Astrocyte (in vitro differentiated cells and primary cell): ENCODE results near the gene EFNA5. TPM values are rescaled to one million over a fixed set of nuclear protein-coding genes. Genes with fewer than 3 reads are reported as not detected.

Source experiments
- DNase-seq: peaks from one replicate; pipeline ENCODE4 v3.0.0-alpha.2; 2010; ENCODE audit warnings: low read depth
- FAIRE-seq: peaks from 2 replicates; lab custom pipeline; 2011; peaks lifted over from hg19 to GRCh38; lab: Jason Lieb, UNC
- H2AFZ ChIP-seq: 2 replicates; pipeline ENCODE4 v1.6.0; 2012; ENCODE audit warnings: low read depth, low read length, inconsistent platforms
- H3K27ac ChIP-seq: 2 replicates; pipeline ENCODE4 v1.5.1; 2011; ENCODE audit warnings: low read depth, low read length, inconsistent platforms
- H3K27me3 ChIP-seq: 2 replicates; pipeline ENCODE4 v1.6.0; 2011; ENCODE audit warnings: low read length, inconsistent platforms; ENCODE audit not compliant: insufficient read depth
- H3K36me3 ChIP-seq: 2 replicates; pipeline ENCODE4 v1.5.1; 2011; ENCODE audit warnings: low read length, inconsistent platforms; ENCODE audit not compliant: insufficient read depth
- H3K4me1 ChIP-seq: 2 replicates; pipeline ENCODE4 v1.5.1; 2011; ENCODE audit warnings: low read length, inconsistent platforms; ENCODE audit not compliant: insufficient read depth
- H3K4me2 ChIP-seq: 2 replicates; pipeline ENCODE4 v1.6.0; 2012; ENCODE audit warnings: low read length, inconsistent platforms
- H3K4me3 ChIP-seq: 2 replicates; pipeline ENCODE4 v1.5.1; 2011; ENCODE audit warnings: low read depth, mild to moderate bottlenecking, low read length, inconsistent platforms; ENCODE audit not compliant: insufficient read depth
- H3K79me2 ChIP-seq: 2 replicates; pipeline ENCODE4 v1.6.0; 2012; ENCODE audit warnings: mild to moderate bottlenecking, low read length, inconsistent platforms; ENCODE audit not compliant: insufficient read depth
- H3K9ac ChIP-seq: 2 replicates; pipeline ENCODE4 v1.6.0; 2012; ENCODE audit warnings: mild to moderate bottlenecking, low read length, inconsistent platforms
- H3K9me3 ChIP-seq: 2 replicates; pipeline ENCODE4 v1.5.1; 2012; ENCODE audit warnings: low read depth, mild to moderate bottlenecking, low read length, inconsistent platforms; ENCODE audit not compliant: insufficient read depth
- H4K20me1 ChIP-seq: 2 replicates; pipeline ENCODE4 v1.6.0; 2012; ENCODE audit warnings: low read length, inconsistent platforms; ENCODE audit not compliant: insufficient read depth
- H3K27ac Mint-ChIP-seq: one replicate; pipeline ENCODE4 v1.8.0; 2021; ENCODE audit warnings: mild to moderate bottlenecking, mixed read lengths; ENCODE audit not compliant: unreplicated experiment
- H3K27me3 Mint-ChIP-seq: one replicate; pipeline ENCODE4 v1.8.0; 2021; ENCODE audit warnings: low read depth, mixed read lengths; ENCODE audit not compliant: unreplicated experiment
- H3K36me3 Mint-ChIP-seq: one replicate; pipeline ENCODE4 v1.8.0; 2021; ENCODE audit warnings: low read depth, mixed read lengths; ENCODE audit not compliant: unreplicated experiment
- H3K4me1 Mint-ChIP-seq: one replicate; pipeline ENCODE4 v1.8.0; 2021; ENCODE audit warnings: low read depth, mixed read lengths; ENCODE audit not compliant: unreplicated experiment
- H3K4me3 Mint-ChIP-seq: one replicate; pipeline ENCODE4 v1.8.0; 2021; ENCODE audit warnings: mild to moderate bottlenecking, moderate library complexity, mixed read lengths; ENCODE audit not compliant: unreplicated experiment
- H3K9me3 Mint-ChIP-seq: one replicate; pipeline ENCODE4 v1.8.0; 2021; ENCODE audit warnings: mild to moderate bottlenecking, mixed read lengths; ENCODE audit not compliant: unreplicated experiment
- CTCF ChIP-seq: IDR thresholded peaks from 2 replicates; pipeline ENCODE4 v1.5.1; 2011; ENCODE audit warnings: low read depth, mild to moderate bottlenecking, inconsistent platforms, low read length, moderate library complexity; ENCODE audit not compliant: insufficient read depth
- EZH2 ChIP-seq: IDR thresholded peaks from 2 replicates; pipeline ENCODE4 v1.6.1; 2012; ENCODE audit warnings: mild to moderate bottlenecking, low read length, inconsistent platforms; ENCODE audit not compliant: insufficient read depth
- total RNA-seq: library from RNA; stranded (reverse); gene quantifications from 2 replicates; pipeline ENCODE4 v1.2.1, GENCODE V29; 2021

Gene EFNA5
- total RNA-seq, 1 donor from 2014 or later: 59.3 TPM

GRCh38 chr5:107699425-107699824 lies 28.7 kb upstream of the EFNA5 start:
- H3K4me3 Mint-ChIP-seq: no peak overlapping the region
- Histone ChIP-seq H4K20me1 (no peaks in the 10 kb centered on the region), H3K27me3 (no peaks in the 10 kb centered on the region), H3K36me3 (no peaks in the 10 kb centered on the region), H2AFZ (no peak overlapping the region), H3K79me2 (no peaks in the 10 kb centered on the region), H3K4me2 (no peak overlapping the region), H3K9me3 (no peaks in the 10 kb centered on the region), H3K4me1 (no peaks in the 10 kb centered on the region), H3K27ac (no peak overlapping the region), H3K4me3 (no peak overlapping the region), H3K9ac (no peak overlapping the region)
- H3K27ac Mint-ChIP-seq: no peak overlapping the region
- no peaks in the 10 kb centered on the region for H3K27me3 Mint-ChIP-seq
- H3K4me1 Mint-ChIP-seq: no peaks in the 10 kb centered on the region
- no peak for FAIRE-seq
- TF ChIP-seq EZH2: no peak
- TF ChIP-seq CTCF: no peak
- DNase-seq: no peak
- H3K9me3 Mint-ChIP-seq: peaks cover 2% of the 10 kb centered on the region
- H3K36me3 Mint-ChIP-seq: no peaks in the 10 kb centered on the region

- Mint-ChIP-seq H3K4me3 (no peak overlapping the region), H3K27me3 (no peaks in the 10 kb centered on the region), H3K36me3 (no peaks in the 10 kb centered on the region), H3K4me1 (no peaks in the 10 kb centered on the region), H3K9me3 (peaks cover 1% of the 10 kb centered on the region), H3K27ac (no peak overlapping the region)
- Histone ChIP-seq H3K79me2 (no peaks in the 10 kb centered on the region), H3K36me3 (no peaks in the 10 kb centered on the region), H3K4me3 (no peak overlapping the region), H4K20me1 (no peaks in the 10 kb centered on the region), H3K4me1 (no peaks in the 10 kb centered on the region), H2AFZ (no peak overlapping the region), H3K4me2 (no peak overlapping the region), H3K27ac (no peak overlapping the region), H3K27me3 (no peaks in the 10 kb centered on the region), H3K9me3 (no peaks in the 10 kb centered on the region), H3K9ac (no peak overlapping the region)
- no peak for TF ChIP-seq CTCF
- no peak for TF ChIP-seq EZH2
- FAIRE-seq: no peak
- no peak for DNase-seq
Measured at GRCh38 chr5:107698286-107698685, 27.5 kb upstream of the EFNA5 start.

GRCh38 chr5:107696498-107696897 lies 25.8 kb upstream of the EFNA5 start:
- no peaks in the 10 kb centered on the region for H3K36me3 ChIP-seq
- Mint-ChIP-seq H3K27ac (no peak overlapping the region), H3K4me1 (no peaks in the 10 kb centered on the region), H3K27me3 (no peaks in the 10 kb centered on the region), H3K36me3 (no peaks in the 10 kb centered on the region), H3K4me3 (no peak overlapping the region), H3K9me3 (peaks cover 2% of the 10 kb centered on the region)
- no peak overlapping the region for H3K9ac ChIP-seq
- no peaks in the 10 kb centered on the region for H3K79me2 ChIP-seq
- no peaks in the 10 kb centered on the region for H3K27me3 ChIP-seq
- no peaks in the 10 kb centered on the region for H4K20me1 ChIP-seq
- H3K4me1 ChIP-seq: no peaks in the 10 kb centered on the region
- H3K27ac ChIP-seq: no peak overlapping the region
- H3K4me3 ChIP-seq: no peak overlapping the region
- FAIRE-seq: no peak
- no peak overlapping the region for H3K4me2 ChIP-seq
- H2AFZ ChIP-seq: no peak overlapping the region
- H3K9me3 ChIP-seq: no peaks in the 10 kb centered on the region
- no peak for TF ChIP-seq CTCF
- TF ChIP-seq EZH2: no peak
- DNase-seq: no peak
